H9 (cell line): ENCODE results near the gene GOLGA7B. TPM values are rescaled to one million over a fixed set of nuclear protein-coding genes. Genes with fewer than 3 reads are reported as not detected.

Experiments used
- DNase-seq: peaks from one replicate; pipeline ENCODE4 v3.0.0-alpha.2; 2017
- H2AFZ ChIP-seq: one replicate; pipeline ENCODE4 v1.6.1; 2013; ENCODE audit warnings: mild to moderate bottlenecking, low read length, control low read depth, moderate library complexity
- H2AK5ac ChIP-seq: 2 replicates; pipeline ENCODE4 v1.6.1; 2013; ENCODE audit warnings: low read length, control low read depth, mixed read lengths; ENCODE audit not compliant: insufficient read length
- H2BK120ac ChIP-seq: one replicate; pipeline ENCODE4 v1.6.1; 2013; ENCODE audit warnings: low read depth, mild to moderate bottlenecking, low read length, control low read depth, inconsistent platforms; ENCODE audit not compliant: poor library complexity, severe bottlenecking
- H2BK12ac ChIP-seq: 2 replicates; pipeline ENCODE4 v1.6.1; 2013; ENCODE audit warnings: low read length, control low read depth, mixed read lengths, low read depth; ENCODE audit not compliant: insufficient read length
- H2BK15ac ChIP-seq: 2 replicates; pipeline ENCODE4 v1.6.1; 2013; ENCODE audit warnings: low read depth, low read length, control low read depth
- H2BK20ac ChIP-seq: one replicate; pipeline ENCODE4 v1.6.1; 2013; ENCODE audit warnings: low read depth, mild to moderate bottlenecking, low read length, control low read depth, inconsistent platforms; ENCODE audit not compliant: poor library complexity, severe bottlenecking
- H2BK5ac ChIP-seq: 2 replicates; pipeline ENCODE4 v1.6.1; 2013; ENCODE audit warnings: low read length, control low read depth, mixed read lengths; ENCODE audit not compliant: insufficient read length
- H3K14ac ChIP-seq: 2 replicates; pipeline ENCODE4 v1.6.1; 2013; ENCODE audit warnings: low read length, control low read depth; ENCODE audit not compliant: insufficient read depth
- H3K18ac ChIP-seq: 2 replicates; pipeline ENCODE4 v1.6.1; 2013; ENCODE audit warnings: low read depth, mild to moderate bottlenecking, mixed read lengths, low read length, control low read depth; ENCODE audit not compliant: insufficient read length
- H3K23ac ChIP-seq: 2 replicates; pipeline ENCODE4 v1.6.1; 2013; ENCODE audit warnings: low read length, control low read depth, mixed read lengths, low read depth; ENCODE audit not compliant: insufficient read length
- H3K23me2 ChIP-seq: 2 replicates; pipeline ENCODE4 v1.6.1; 2013; ENCODE audit warnings: low read depth, mild to moderate bottlenecking, mixed read lengths, low read length, control low read depth; ENCODE audit not compliant: insufficient read length, poor library complexity, severe bottlenecking
- H3K27ac ChIP-seq: 2 replicates; pipeline ENCODE4 v1.5.1; 2013; ENCODE audit warnings: low read length, control low read depth, mixed read lengths, low read depth; ENCODE audit not compliant: insufficient read length
- H3K27me3 ChIP-seq: 2 replicates; pipeline ENCODE4 v1.6.1; 2013; ENCODE audit warnings: low read length, control low read depth, inconsistent platforms; ENCODE audit not compliant: insufficient read depth
- H3K4ac ChIP-seq: 2 replicates; pipeline ENCODE4 v1.6.1; 2013; ENCODE audit warnings: low read depth, mild to moderate bottlenecking, control low read depth, inconsistent platforms, low read length, moderate library complexity
- H3K4me1 ChIP-seq: 2 replicates; pipeline ENCODE4 v1.6.1; 2013; ENCODE audit warnings: low read length, control low read depth, inconsistent platforms; ENCODE audit not compliant: insufficient read depth
- H3K4me2 ChIP-seq: 2 replicates; pipeline ENCODE4 v1.6.1; 2013; ENCODE audit warnings: low read length, control low read depth, mixed read lengths; ENCODE audit not compliant: insufficient read length, insufficient read depth
- H3K56ac ChIP-seq: 2 replicates; pipeline ENCODE4 v1.6.1; 2013; ENCODE audit warnings: low read depth, mild to moderate bottlenecking, mixed read lengths, low read length, control low read depth; ENCODE audit not compliant: insufficient read length
- H3K79me1 ChIP-seq: 2 replicates; pipeline ENCODE4 v1.6.1; 2013; ENCODE audit warnings: low read depth, mild to moderate bottlenecking, moderate library complexity, low read length, control low read depth, inconsistent platforms; ENCODE audit not compliant: insufficient read depth, poor library complexity, severe bottlenecking
- H3K79me2 ChIP-seq: 2 replicates; pipeline ENCODE4 v1.6.1; 2013; ENCODE audit warnings: low read length, control low read depth, inconsistent platforms; ENCODE audit not compliant: insufficient read depth
- H3K9ac ChIP-seq: 2 replicates; pipeline ENCODE4 v1.6.1; 2013; ENCODE audit warnings: low read length, control low read depth, mixed read lengths; ENCODE audit not compliant: insufficient read length; ENCODE audit errors: extremely low read depth
- H3K9me3 ChIP-seq: one replicate; pipeline ENCODE4 v1.6.1; 2013; ENCODE audit warnings: low read depth, low read length, inconsistent platforms; ENCODE audit not compliant: control insufficient read depth
- H3T11ph ChIP-seq: one replicate; pipeline ENCODE4 v1.6.1; 2013; ENCODE audit warnings: mild to moderate bottlenecking, low read length, control low read depth, inconsistent platforms
- H4K20me1 ChIP-seq: one replicate; pipeline ENCODE4 v1.6.1; 2013; ENCODE audit not compliant: control insufficient read depth, insufficient read length, insufficient read depth
- H4K5ac ChIP-seq: 2 replicates; pipeline ENCODE4 v1.6.1; 2013; ENCODE audit warnings: low read depth, mild to moderate bottlenecking, mixed read lengths, low read length, control low read depth; ENCODE audit not compliant: insufficient read length
- H4K8ac ChIP-seq: replicated peaks from 2 replicates; pipeline ENCODE4 v1.6.1; 2013; ENCODE audit warnings: low read length, control low read depth, mixed read lengths, low read depth; ENCODE audit not compliant: insufficient read length
- H4K91ac ChIP-seq: 2 replicates; pipeline ENCODE4 v1.6.1; 2013; ENCODE audit warnings: low read depth, mild to moderate bottlenecking, moderate library complexity, mixed read lengths, low read length, control low read depth; ENCODE audit not compliant: insufficient read length
- H3K27ac Mint-ChIP-seq, 3 experiments: 2 replicates in 2 of 3; 3 replicates in 1 of 3; pipeline ENCODE4 v1.8.0; 2020 to 2021; ENCODE audit warnings: mixed read lengths in 3 of 3, mild to moderate bottlenecking in 1 of 3, moderate library complexity in 1 of 3
- H3K27me3 Mint-ChIP-seq: 2 replicates; pipeline ENCODE4 v1.8.0; 2021; ENCODE audit warnings: low read depth, mild to moderate bottlenecking, moderate library complexity, mixed read lengths
- H3K36me3 Mint-ChIP-seq, 3 experiments: 2 replicates in 2 of 3; 3 replicates in 1 of 3; pipeline ENCODE4 v1.8.0; 2020 to 2021; ENCODE audit warnings: low read depth in 3 of 3, mixed read lengths in 3 of 3; ENCODE audit not compliant: insufficient read depth in 1 of 3
- H3K4me1 Mint-ChIP-seq, 2 experiments: 2 replicates each; pipeline ENCODE4 v1.8.0; 2020; ENCODE audit warnings: mixed read lengths in 2 of 2
- H3K4me3 Mint-ChIP-seq, 2 experiments: 2 replicates in 1 of 2; 3 replicates in 1 of 2; pipeline ENCODE4 v1.8.0; 2020 to 2021; ENCODE audit warnings: mild to moderate bottlenecking in 2 of 2, mixed read lengths in 2 of 2, moderate library complexity in 1 of 2
- H3K9me3 Mint-ChIP-seq, 2 experiments: 2 replicates in 1 of 2; 3 replicates in 1 of 2; pipeline ENCODE4 v1.8.0; 2020; ENCODE audit warnings: mild to moderate bottlenecking in 2 of 2, mixed read lengths in 2 of 2, moderate library complexity in 1 of 2
- CTCF ChIP-seq: fragments of 200-600 bp; sonication (generic); conservative IDR thresholded peaks from 3 replicates; pipeline ENCODE4 v1.8.0; 2021; ENCODE audit warnings: antibody characterized with exemption, mild to moderate bottlenecking
- WGBS: extraction: QIAGEN DNeasy Blood & Tissue Kit; methylation state at CpG from one replicate; pipeline ENCODE4 v1.1.7; 2013; ENCODE audit warnings: missing lambda C conversion rate, low lambda C conversion rate, mixed read lengths; ENCODE audit not compliant: insufficient read length; ENCODE audit errors: extremely low coverage; 5-methylcytosine and 5-hydroxymethylcytosine counted together
- total RNA-seq: library from RNA; stranded (reverse); gene quantifications from 2 replicates; pipeline ENCODE4 v1.2.1, GENCODE V29; 2021

GOLGA7B gene
- total RNA-seq, 1 experiment from 2014 or later: 0.04 TPM

- Mint-ChIP-seq H3K9me3 (no peaks in the 10 kb centered on the region), H3K4me1 (peaks cover 3 to 12% of the 10 kb centered on the region in 2 experiments; a peak in 3 of 4 replicates), H3K27ac (no peak overlapping the region), H3K4me3 (no peak overlapping the region), H3K27me3 (peaks cover 2% of the 10 kb centered on the region; the same call in 1 of the 2 replicates), H3K36me3 (no peaks in the 10 kb centered on the region)
- Histone ChIP-seq H4K8ac (no peak overlapping the region), H3K4me2 (no peak overlapping the region), H2AK5ac (no peak overlapping the region), H2BK120ac (no peak overlapping the region), H2BK15ac (no peak overlapping the region), H3K27me3 (no peaks in the 10 kb centered on the region), H3K79me1 (no peaks in the 10 kb centered on the region), H3K4me1 (no peaks in the 10 kb centered on the region), H3K23ac (no peak overlapping the region), H3K4ac (no peak overlapping the region), H3K9ac (no peak overlapping the region), H3K27ac (no peak overlapping the region), H3K56ac (no peak overlapping the region), H2BK5ac (no peak overlapping the region), H4K20me1 (no peaks in the 10 kb centered on the region), H2BK20ac (no peak overlapping the region), H4K5ac (no peak overlapping the region), H3K14ac (no peak overlapping the region), H2BK12ac (no peak overlapping the region), H3T11ph (no peak overlapping the region), H3K18ac (no peak overlapping the region), H2AFZ (no peak overlapping the region), H3K79me2 (no peaks in the 10 kb centered on the region), H4K91ac (no peak overlapping the region), H3K9me3 (no peaks in the 10 kb centered on the region), H3K23me2 (peaks cover 2% of the 10 kb centered on the region)
- no peak for DNase-seq
- WGBS: no CpG with 5 or more reads among the region's 10 CpGs
- TF ChIP-seq CTCF: no peak
These were observed 21.8 kb upstream of the GOLGA7B start for GRCh38 chr10:97827702-97828291.
